ENCODE results near the gene BTBD9.

GRCh38 chr6:38554014-38554413 lies 85.7 kb downstream of the BTBD9 start:
- TF ChIP-seq CTCF (IDR thresholded peaks at IDR 0.05; ENCODE audit: insufficient read depth, low read depth, low read length) (no peak), EZH2 (IDR thresholded peaks at IDR 0.05; ENCODE audit: insufficient read depth, low read length) (no peak)
